NT2/D1 (cell line): ENCODE results near the gene FRS2.

ENCODE experiments used
- DNase-seq: peaks from one replicate; pipeline ENCODE4 v3.0.0-alpha.2; 2011; ENCODE audit warnings: low read depth, low spot score
- H3K27me3 ChIP-seq: 2 replicates; pipeline ENCODE4 v1.6.0; 2011; ENCODE audit warnings: mild to moderate bottlenecking; ENCODE audit not compliant: insufficient read length, insufficient read depth
- H3K36me3 ChIP-seq: 2 replicates; pipeline ENCODE4 v1.6.1; 2011; ENCODE audit warnings: mild to moderate bottlenecking, low read length, mixed read lengths; ENCODE audit not compliant: insufficient read depth, insufficient read length
- H3K4me1 ChIP-seq: 2 replicates; pipeline ENCODE4 v1.5.1; 2011; ENCODE audit not compliant: insufficient read depth, insufficient read length
- H3K4me3 ChIP-seq: 2 replicates; pipeline ENCODE4 v1.5.1; 2011; ENCODE audit warnings: low read depth; ENCODE audit not compliant: insufficient read length
- H3K9ac ChIP-seq: 2 replicates; pipeline ENCODE4 v1.6.0; 2011; ENCODE audit warnings: low read depth; ENCODE audit not compliant: insufficient read length
- H3K9me3 ChIP-seq: 2 replicates; pipeline ENCODE4 v1.5.1; 2011; ENCODE audit warnings: mild to moderate bottlenecking, low read length; ENCODE audit not compliant: insufficient read depth
- SUZ12 ChIP-seq: IDR thresholded peaks from 2 replicates; pipeline ENCODE4 v1.6.1; 2011; ENCODE audit not compliant: insufficient read length, insufficient read depth; ENCODE audit errors: extremely low read depth
- YY1 ChIP-seq: IDR thresholded peaks from 2 replicates; pipeline ENCODE4 v1.6.1; 2011; ENCODE audit not compliant: insufficient read length, insufficient read depth
- ZNF274 ChIP-seq: IDR thresholded peaks from 2 replicates; pipeline ENCODE4 v1.6.1; 2011; ENCODE audit warnings: mild to moderate bottlenecking, low read depth, low read length

FRS2 gene

GRCh38 chr12:69512820-69513219, 42.6 kb downstream of the FRS2 start:
- peaks cover 3% of the 10 kb centered on the region for H3K4me1 ChIP-seq

GRCh38 chr12:69513297-69513696, 43.1 kb downstream of the FRS2 start:
- no peaks in the 10 kb centered on the region for H3K9me3 ChIP-seq
- H3K27me3 ChIP-seq: no peaks in the 10 kb centered on the region
- TF ChIP-seq SUZ12: no peak
- TF ChIP-seq ZNF274: no peak
- no peak for TF ChIP-seq YY1
- no peak overlapping the region for H3K4me3 ChIP-seq
- DNase-seq: no peak
- peaks cover 3% of the 10 kb centered on the region for H3K4me1 ChIP-seq
- H3K36me3 ChIP-seq: peaks cover 3% of the 10 kb centered on the region
- H3K9ac ChIP-seq: no peak overlapping the region

More at GRCh38 chr12:69512820-69513219, 42.6 kb downstream of the FRS2 start:
- Histone ChIP-seq H3K36me3 (peaks cover 3% of the 10 kb centered on the region), H3K9ac (no peak overlapping the region), H3K9me3 (no peaks in the 10 kb centered on the region), H3K27me3 (no peaks in the 10 kb centered on the region), H3K4me3 (no peak overlapping the region)
- TF ChIP-seq YY1 (no peak), ZNF274 (no peak), SUZ12 (no peak)
- DNase-seq: no peak

DNA sequence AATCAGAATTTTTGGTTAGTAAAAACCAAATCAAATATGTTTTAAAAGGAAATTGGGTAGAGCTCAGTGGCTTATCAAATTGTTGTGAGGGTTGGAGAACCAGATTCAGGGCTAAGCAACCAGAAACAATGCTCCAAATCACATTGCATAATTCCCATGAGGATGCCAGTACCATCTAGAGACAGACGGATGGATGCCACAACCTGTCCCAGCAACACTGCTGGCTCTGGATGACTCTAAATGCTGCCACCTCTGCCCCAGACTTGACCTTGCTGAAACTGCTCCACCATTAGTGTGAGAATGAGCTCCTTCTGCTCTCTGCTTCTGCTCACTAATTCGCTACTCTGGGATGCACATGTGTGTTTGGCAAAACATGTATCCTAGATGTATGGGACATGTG, 43.9 kb downstream of the FRS2 start:
- Histone ChIP-seq H3K4me1 (peaks cover 3% of the 10 kb centered on the region), H3K4me3 (no peak overlapping the region), H3K9me3 (no peaks in the 10 kb centered on the region), H3K9ac (no peak overlapping the region), H3K36me3 (peaks cover 3% of the 10 kb centered on the region), H3K27me3 (no peaks in the 10 kb centered on the region)
- no peak for TF ChIP-seq ZNF274
- no peak for TF ChIP-seq YY1
- TF ChIP-seq SUZ12: no peak
- no peak for DNase-seq

DNA sequence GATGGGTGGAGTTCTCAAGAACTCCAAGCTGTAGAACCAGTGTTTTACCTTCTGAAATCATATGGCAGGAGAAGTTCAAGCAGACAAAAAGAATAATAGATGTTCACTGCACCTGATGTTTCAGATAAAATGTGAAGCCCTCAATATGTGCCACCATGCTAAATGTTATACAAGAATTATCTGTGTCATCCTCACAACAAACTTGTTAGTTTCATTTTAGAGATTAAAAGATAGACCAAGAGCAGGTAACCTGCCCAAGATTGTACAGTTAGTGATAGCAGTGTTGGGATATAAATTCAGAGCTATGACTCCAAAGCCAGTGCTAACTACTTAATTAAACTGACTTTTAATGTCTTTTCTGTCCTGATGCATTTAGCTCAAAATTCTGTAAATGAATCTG, 44.7 kb downstream of the FRS2 start:
- no peak overlapping the region for H3K4me3 ChIP-seq
- H3K9me3 ChIP-seq: no peaks in the 10 kb centered on the region
- H3K9ac ChIP-seq: no peak overlapping the region
- no peaks in the 10 kb centered on the region for H3K27me3 ChIP-seq
- no peak for DNase-seq
- H3K4me1 ChIP-seq: peaks cover 3% of the 10 kb centered on the region
- TF ChIP-seq SUZ12: no peak
- TF ChIP-seq YY1: no peak
- TF ChIP-seq ZNF274: no peak
- peaks cover 3% of the 10 kb centered on the region for H3K36me3 ChIP-seq

GRCh38 chr12:69515394-69515930, 45.3 kb downstream of the FRS2 start:
- Histone ChIP-seq H3K9ac (no peak overlapping the region), H3K9me3 (no peaks in the 10 kb centered on the region), H3K36me3 (peaks cover 3% of the 10 kb centered on the region), H3K4me3 (no peak overlapping the region), H3K27me3 (no peaks in the 10 kb centered on the region), H3K4me1 (peaks cover 3% of the 10 kb centered on the region)
- no peak for TF ChIP-seq SUZ12
- TF ChIP-seq YY1: no peak
- no peak for DNase-seq

GRCh38 chr12:69516950-69517349, 46.8 kb downstream of the FRS2 start:
- Histone ChIP-seq H3K9ac (no peak overlapping the region), H3K4me3 (no peak overlapping the region), H3K9me3 (no peaks in the 10 kb centered on the region), H3K4me1 (peaks cover 3% of the 10 kb centered on the region), H3K36me3 (peaks cover 3% of the 10 kb centered on the region), H3K27me3 (no peaks in the 10 kb centered on the region)
- no peak for TF ChIP-seq ZNF274
- no peak for TF ChIP-seq SUZ12
- TF ChIP-seq YY1: no peak
- no peak for DNase-seq

- H3K36me3 ChIP-seq: peaks cover 3% of the 10 kb centered on the region
- no peak overlapping the region for H3K4me3 ChIP-seq
- H3K9me3 ChIP-seq: no peaks in the 10 kb centered on the region
- no peak overlapping the region for H3K9ac ChIP-seq
- TF ChIP-seq ZNF274 (no peak), SUZ12 (no peak), YY1 (no peak)
- peaks cover 3% of the 10 kb centered on the region for H3K4me1 ChIP-seq
- H3K27me3 ChIP-seq: no peaks in the 10 kb centered on the region
- no peak for DNase-seq
These were observed 47.2 kb downstream of the FRS2 start for GRCh38 chr12:69517406-69517805.

GRCh38 chr12:69519871-69520270, 49.7 kb downstream of the FRS2 start:
- DNase-seq: no peak
- TF ChIP-seq SUZ12 (no peak), ZNF274 (no peak), YY1 (no peak)
- no peaks in the 10 kb centered on the region for H3K9me3 ChIP-seq
- H3K36me3 ChIP-seq: peaks cover 2% of the 10 kb centered on the region
- no peaks in the 10 kb centered on the region for H3K27me3 ChIP-seq
- no peak overlapping the region for H3K4me3 ChIP-seq
- no peaks in the 10 kb centered on the region for H3K4me1 ChIP-seq
- H3K9ac ChIP-seq: no peak overlapping the region
